ENCODE data around the gene REEP5. TPM values are rescaled to one million over a fixed set of nuclear protein-coding genes. Genes with fewer than 3 reads are reported as not detected.
"Not testable (repeated sequence)": the region's sequence is repeated elsewhere in the genome, so short reads cannot be mapped to it uniquely, and the experiment has no call there.

Gene REEP5
- total and polyA plus RNA-seq, 8 donors: 33.0 to 84.7 (median 70.7) TPM

DNA sequence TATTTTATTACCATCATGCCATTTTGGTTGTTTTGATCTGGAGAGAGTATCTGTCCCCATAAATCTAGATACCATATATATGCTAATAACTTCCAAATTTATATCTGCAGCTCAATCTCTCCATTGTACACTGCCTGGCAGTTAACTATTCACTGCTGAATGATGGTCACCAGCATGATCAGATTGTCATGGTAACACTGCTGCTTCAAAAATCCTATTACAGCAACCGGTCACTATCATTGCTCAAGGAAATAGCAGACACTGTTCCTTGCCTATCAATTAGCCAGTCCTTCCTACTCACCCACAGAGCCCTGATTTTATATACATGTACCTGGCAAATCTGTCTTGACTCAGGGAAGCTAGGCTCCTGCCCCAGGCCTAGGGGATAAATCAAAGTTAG, 11.5 kb downstream of the REEP5 start:
- no peak for FAIRE-seq
- no peak overlapping the region for H3K4me3 ChIP-seq
- 86 to 94% methylated on average over 1 of the region's 1 CpG for WGBS, 2 donors
- H3K9me3 ChIP-seq: no peaks in the 10 kb centered on the region
- peaks cover 0 to 13% (median 4%) of the 10 kb centered on the region in 3 donors for H3K36me3 ChIP-seq
- DNase-seq: no peak
- peaks cover 5 to 11% (median 9%) of the 10 kb centered on the region in 3 donors for H3K4me1 ChIP-seq
- intact Hi-C loops (cut with DNase I): no loop called here
- H3K27ac ChIP-seq: no peak overlapping the region
- no peaks in the 10 kb centered on the region for H3K27me3 ChIP-seq
- TF ChIP-seq, protein P1, sequence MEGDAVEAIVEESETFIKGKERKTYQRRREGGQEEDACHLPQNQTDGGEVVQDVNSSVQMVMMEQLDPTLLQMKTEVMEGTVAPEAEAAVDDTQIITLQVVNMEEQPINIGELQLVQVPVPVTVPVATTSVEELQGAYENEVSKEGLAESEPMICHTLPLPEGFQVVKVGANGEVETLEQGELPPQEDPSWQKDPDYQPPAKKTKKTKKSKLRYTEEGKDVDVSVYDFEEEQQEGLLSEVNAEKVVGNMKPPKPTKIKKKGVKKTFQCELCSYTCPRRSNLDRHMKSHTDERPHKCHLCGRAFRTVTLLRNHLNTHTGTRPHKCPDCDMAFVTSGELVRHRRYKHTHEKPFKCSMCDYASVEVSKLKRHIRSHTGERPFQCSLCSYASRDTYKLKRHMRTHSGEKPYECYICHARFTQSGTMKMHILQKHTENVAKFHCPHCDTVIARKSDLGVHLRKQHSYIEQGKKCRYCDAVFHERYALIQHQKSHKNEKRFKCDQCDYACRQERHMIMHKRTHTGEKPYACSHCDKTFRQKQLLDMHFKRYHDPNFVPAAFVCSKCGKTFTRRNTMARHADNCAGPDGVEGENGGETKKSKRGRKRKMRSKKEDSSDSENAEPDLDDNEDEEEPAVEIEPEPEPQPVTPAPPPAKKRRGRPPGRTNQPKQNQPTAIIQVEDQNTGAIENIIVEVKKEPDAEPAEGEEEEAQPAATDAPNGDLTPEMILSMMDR (IDR thresholded peaks at IDR 0.05): no peak
- ATAC-seq: no peak

DNA sequence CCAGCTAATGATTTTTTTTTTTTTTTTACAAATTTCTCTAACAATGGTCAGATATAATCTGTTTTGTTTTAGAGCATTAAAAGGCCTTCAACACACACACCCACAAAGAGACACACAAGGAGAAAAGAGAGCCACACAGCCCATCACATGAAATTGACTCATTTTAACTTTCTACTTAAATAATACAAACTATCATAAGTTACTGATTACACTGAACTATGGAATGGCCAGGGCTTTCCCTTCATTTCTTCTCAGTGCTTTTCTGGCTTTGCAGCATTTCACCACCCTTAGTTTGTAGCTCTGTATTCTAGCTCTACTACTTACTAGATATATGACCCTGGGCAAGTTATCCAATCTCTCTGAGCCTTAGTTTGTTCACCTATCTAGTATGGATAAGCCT, 13.2 kb downstream of the REEP5 start:
- no peak overlapping the region for H3K4me3 ChIP-seq
- no peak for FAIRE-seq
- intact Hi-C loops (cut with DNase I): no loop called here
- TF ChIP-seq, protein P1 (IDR thresholded peaks at IDR 0.05): no peak
- no peak for ATAC-seq
- no peak for DNase-seq
- H3K4me1 ChIP-seq: peaks cover 0 to 11% (median 2%) of the 10 kb centered on the region in 3 donors
- no peaks in the 10 kb centered on the region for H3K9me3 ChIP-seq
- H3K27me3 ChIP-seq: no peaks in the 10 kb centered on the region
- H3K27ac ChIP-seq: no peak overlapping the region
- H3K36me3 ChIP-seq: peaks cover 0 to 13% (median 4%) of the 10 kb centered on the region in 3 donors

DNA sequence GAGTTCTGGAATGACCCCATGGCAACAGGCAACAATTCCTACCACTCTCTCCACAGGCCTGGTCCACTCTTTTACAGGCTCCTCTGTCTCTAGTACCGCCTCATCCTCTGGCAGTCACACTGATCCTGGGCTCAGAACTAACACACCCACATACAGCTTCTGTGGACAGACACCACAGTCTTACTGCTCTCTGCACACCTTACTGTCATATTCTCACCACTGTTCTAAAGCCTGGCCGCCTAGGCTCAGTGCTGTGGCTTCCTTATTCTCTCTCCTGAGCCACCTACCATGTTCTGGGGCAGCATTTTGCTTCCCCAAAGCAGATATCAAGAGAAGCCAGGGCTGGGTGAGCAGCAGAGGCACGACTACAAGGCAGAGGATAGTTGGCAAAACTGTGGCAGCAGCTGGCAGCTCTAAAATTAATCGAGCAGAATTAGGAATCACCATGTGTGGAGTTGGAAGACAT, 14.8 kb downstream of the REEP5 start:
- DNase-seq: no peak
- Histone ChIP-seq H3K4me3 (no peak overlapping the region), H3K36me3 (peaks cover 0 to 17% (median 4%) of the 10 kb centered on the region in 3 donors), H3K27me3 (no peaks in the 10 kb centered on the region), H3K9me3 (no peaks in the 10 kb centered on the region), H3K4me1 (peaks cover 0 to 9% (median 2%) of the 10 kb centered on the region in 3 donors), H3K27ac (no peak overlapping the region)
- FAIRE-seq: no peak
- peak in 1 of 4 donors; percentile 25 for ATAC-seq
- intact Hi-C loops (cut with DNase I): no loop called here
- WGBS, 2 donors: 67 to 71% methylated on average over 4 of the region's 4 CpGs
- TF ChIP-seq, protein P1 (IDR thresholded peaks at IDR 0.05): no peak

DNA sequence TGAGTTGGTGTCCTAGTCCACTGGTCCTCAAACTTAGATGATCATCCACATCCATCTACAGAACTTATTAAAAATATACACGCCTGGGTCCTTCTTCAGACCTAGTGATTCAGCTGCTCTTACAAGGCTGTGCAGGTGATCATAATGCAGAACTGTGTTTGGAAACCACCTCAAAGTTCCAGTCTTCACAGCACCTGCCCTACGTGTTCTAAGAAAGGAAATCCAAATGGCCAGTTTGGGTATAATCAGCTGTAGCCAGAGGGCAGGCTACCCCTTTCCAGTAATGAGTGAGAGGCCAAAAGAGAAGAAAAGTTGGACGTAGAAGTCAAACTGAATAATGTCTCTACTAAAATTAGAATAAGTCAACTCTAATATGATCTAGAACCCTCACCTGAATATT, 15.4 kb downstream of the REEP5 start:
- intact Hi-C loops (cut with DNase I): no loop called here
- 86 to 90% methylated on average over 3 of the region's 3 CpGs for WGBS, 2 donors
- ATAC-seq: no peak
- Histone ChIP-seq H3K9me3 (no peaks in the 10 kb centered on the region), H3K4me3 (no peak overlapping the region), H3K27ac (no peak overlapping the region), H3K4me1 (peaks cover 0 to 4% (median 0%) of the 10 kb centered on the region in 3 donors), H3K36me3 (peaks cover 0 to 19% (median 4%) of the 10 kb centered on the region in 3 donors), H3K27me3 (no peaks in the 10 kb centered on the region)
- no peak for FAIRE-seq
- no peak for DNase-seq
- TF ChIP-seq, protein P1 (IDR thresholded peaks at IDR 0.05): no peak

- FAIRE-seq; H3K27ac ChIP-seq; DNase-seq; H3K4me3 ChIP-seq; intact Hi-C loops (cut with DNase I); H3K27me3 ChIP-seq; ATAC-seq; H3K9me3 ChIP-seq; H3K4me1 ChIP-seq: not testable (repeated sequence)
- peaks cover 0 to 21% (median 15%) of the 10 kb centered on the region in 3 donors for H3K36me3 ChIP-seq
- 84 to 90% methylated on average over 3 of the region's 3 CpGs for WGBS, 2 donors
Observed at GRCh38 chr5:112904996-112905395, 17.0 kb downstream of the REEP5 start.
